WTC11 (cell line): ENCODE data around the gene DHFR2. TPM values are rescaled to one million over a fixed set of nuclear protein-coding genes. Genes with fewer than 3 reads are reported as not detected.

Source experiments
- ATAC-seq: fragments of 200-7000 bp; cut with Tn5 transposase; 2 replicates; pipeline ENCODE4 v1.10.0; 2021; ENCODE audit warnings: mild to moderate bottlenecking, moderate library complexity
- CTCF ChIA-PET: fragments of 300-600 bp; sonication (Branson Sonifier 250); formaldehyde crosslinking; loops from one replicate; lab custom pipeline; 2021; ENCODE audit warnings: antibody characterized with exemption; lab: Charles Lee
- POLR2A ChIA-PET: fragments of 350-600 bp; sonication (Branson Sonifier 250); formaldehyde crosslinking; loops from one replicate; lab custom pipeline; 2021; ENCODE audit warnings: antibody characterized with exemption; lab: Charles Lee
- DNase-seq: peaks from one replicate; pipeline ENCODE4 v3.0.0; 2021; ENCODE audit warnings: low spot score
- H3K27ac Mint-ChIP-seq: 2 replicates; pipeline ENCODE4 v1.8.0; 2021; ENCODE audit warnings: mixed read lengths
- H3K27me3 Mint-ChIP-seq: 2 replicates; pipeline ENCODE4 v1.8.0; 2021; ENCODE audit warnings: low read depth, mild to moderate bottlenecking, moderate library complexity, mixed read lengths
- H3K36me3 Mint-ChIP-seq: 2 replicates; pipeline ENCODE4 v1.8.0; 2021; ENCODE audit warnings: mixed read lengths
- H3K4me1 Mint-ChIP-seq: 2 replicates; pipeline ENCODE4 v1.8.0; 2022; ENCODE audit warnings: mixed read lengths
- H3K4me3 Mint-ChIP-seq: 2 replicates; pipeline ENCODE4 v1.8.0; 2021; ENCODE audit warnings: mild to moderate bottlenecking, moderate library complexity, mixed read lengths
- H3K9me3 Mint-ChIP-seq: 2 replicates; pipeline ENCODE4 v1.8.0; 2021; ENCODE audit warnings: mixed read lengths
- ELF4 ChIP-seq: sonication (generic); formaldehyde crosslinking; IDR thresholded peaks from 2 replicates; pipeline ENCODE4 v1.8.1; 2022; ENCODE audit warnings: low read depth, mild to moderate bottlenecking, moderate library complexity, missing genetic modification reagents
- ESRRA ChIP-seq: sonication (generic); formaldehyde crosslinking; IDR thresholded peaks from 2 replicates; pipeline ENCODE4 v1.8.1; 2022; ENCODE audit warnings: mild to moderate bottlenecking, missing genetic modification reagents, borderline replicate concordance
- ETV6 ChIP-seq: sonication (generic); formaldehyde crosslinking; IDR thresholded peaks from 2 replicates; pipeline ENCODE4 v1.8.1; 2022; ENCODE audit warnings: mild to moderate bottlenecking, missing genetic modification reagents
- NR2C2 ChIP-seq: sonication (generic); formaldehyde crosslinking; IDR thresholded peaks from 2 replicates; pipeline ENCODE4 v1.8.0; 2022; ENCODE audit warnings: mild to moderate bottlenecking, missing genetic modification reagents
- NR3C1 ChIP-seq: sonication (generic); formaldehyde crosslinking; conservative IDR thresholded peaks from 2 replicates; pipeline ENCODE4 v1.8.1; 2023; ENCODE audit warnings: low read depth, mild to moderate bottlenecking, missing genetic modification reagents
- SMAD3 ChIP-seq: sonication (generic); formaldehyde crosslinking; IDR thresholded peaks from 2 replicates; pipeline ENCODE4 v1.8.0; 2022; ENCODE audit warnings: missing genetic modification reagents, mild to moderate bottlenecking, borderline replicate concordance
- SMAD4 ChIP-seq: sonication (generic); formaldehyde crosslinking; IDR thresholded peaks from 2 replicates; pipeline ENCODE4 v1.8.0; 2022; ENCODE audit warnings: mild to moderate bottlenecking, missing genetic modification reagents
- SOX15 ChIP-seq: fragments of 250-450 bp; sonication (Bioruptor Pico); IDR thresholded peaks from 2 replicates; pipeline ENCODE4 v1.9.0; 2021; ENCODE audit warnings: mild to moderate bottlenecking
- TCF7 ChIP-seq: sonication (generic); formaldehyde crosslinking; IDR thresholded peaks from 2 replicates; pipeline ENCODE4 v1.8.0; 2022; ENCODE audit warnings: mild to moderate bottlenecking, low read depth, missing genetic modification reagents, moderate library complexity
- ZBTB21 ChIP-seq: sonication (generic); formaldehyde crosslinking; IDR thresholded peaks from 2 replicates; pipeline ENCODE4 v1.8.1; 2023; ENCODE audit warnings: mild to moderate bottlenecking, missing genetic modification reagents, borderline replicate concordance
- ZBTB43 ChIP-seq: sonication (generic); formaldehyde crosslinking; IDR thresholded peaks from 2 replicates; pipeline ENCODE4 v1.8.1; 2023; ENCODE audit warnings: mild to moderate bottlenecking, missing genetic modification reagents
- ZMAT4 ChIP-seq: fragments of 250-450 bp; sonication (Bioruptor Pico); IDR thresholded peaks from 2 replicates; pipeline ENCODE4 v1.9.0; 2021; ENCODE audit warnings: mild to moderate bottlenecking
- ZNF121 ChIP-seq: sonication (generic); formaldehyde crosslinking; IDR thresholded peaks from 2 replicates; pipeline ENCODE4 v1.8.0; 2023; ENCODE audit warnings: missing genetic modification reagents
- ZNF219 ChIP-seq: sonication (generic); formaldehyde crosslinking; IDR thresholded peaks from 2 replicates; pipeline ENCODE4 v1.8.0; 2023; ENCODE audit warnings: missing genetic modification reagents, mild to moderate bottlenecking, borderline replicate concordance
- ZNF232 ChIP-seq: sonication (generic); formaldehyde crosslinking; IDR thresholded peaks from 2 replicates; pipeline ENCODE4 v1.8.0; 2022; ENCODE audit warnings: mild to moderate bottlenecking, missing genetic modification reagents
- ZNF396 ChIP-seq: fragments of 250-450 bp; sonication (Bioruptor Pico); IDR thresholded peaks from 2 replicates; pipeline ENCODE4 v1.8.0; 2021; ENCODE audit warnings: mild to moderate bottlenecking, moderate library complexity, borderline replicate concordance
- ZNF423 ChIP-seq: fragments of 250-450 bp; sonication (Bioruptor Pico); IDR thresholded peaks from 2 replicates; pipeline ENCODE4 v2.1.2; 2022; ENCODE audit warnings: mild to moderate bottlenecking, moderate library complexity
- total RNA-seq: library from RNA; stranded (reverse); gene quantifications from 3 replicates; pipeline ENCODE4 v1.2.3, GENCODE V29; 2021
- TF ChIP-seq, protein P1 (sequence below): fragments of 250-450 bp; sonication (Bioruptor Pico); conservative IDR thresholded peaks from 2 replicates; pipeline ENCODE4 v1.9.0; 2021; ENCODE audit warnings: mild to moderate bottlenecking
- TF ChIP-seq, protein P2 (sequence below): sonication (generic); formaldehyde crosslinking; IDR thresholded peaks from 2 replicates; pipeline ENCODE4 v1.8.0; 2022; ENCODE audit warnings: mild to moderate bottlenecking, missing genetic modification reagents

The DHFR2 gene
- total RNA-seq, 1 experiment from 2014 or later, result 2.7 TPM

GRCh38 chr3:94008253-94008652 lies 54.5 kb downstream of the DHFR2 start:
- DNase-seq (no peak), ATAC-seq (no peak)
- Mint-ChIP-seq H3K4me3 (no peak overlapping the region), H3K4me1 (no peaks in the 10 kb centered on the region), H3K36me3 (no peaks in the 10 kb centered on the region; the same call in 1 of the 2 replicates), H3K27ac (no peak overlapping the region), H3K27me3 (no peaks in the 10 kb centered on the region), H3K9me3 (no peaks in the 10 kb centered on the region)
- ChIA-PET CTCF (interaction anchor here (0.8 kb wide), 1 partner anchor 54 kb away, joined by 3 read pairs; the partner anchor contains the start of genes DHFR2 and NSUN3), POLR2A (no interaction called here)
- TF ChIP-seq ESRRA (CRISPR knock-in tag), result no peak
- TF ChIP-seq, protein P1, sequence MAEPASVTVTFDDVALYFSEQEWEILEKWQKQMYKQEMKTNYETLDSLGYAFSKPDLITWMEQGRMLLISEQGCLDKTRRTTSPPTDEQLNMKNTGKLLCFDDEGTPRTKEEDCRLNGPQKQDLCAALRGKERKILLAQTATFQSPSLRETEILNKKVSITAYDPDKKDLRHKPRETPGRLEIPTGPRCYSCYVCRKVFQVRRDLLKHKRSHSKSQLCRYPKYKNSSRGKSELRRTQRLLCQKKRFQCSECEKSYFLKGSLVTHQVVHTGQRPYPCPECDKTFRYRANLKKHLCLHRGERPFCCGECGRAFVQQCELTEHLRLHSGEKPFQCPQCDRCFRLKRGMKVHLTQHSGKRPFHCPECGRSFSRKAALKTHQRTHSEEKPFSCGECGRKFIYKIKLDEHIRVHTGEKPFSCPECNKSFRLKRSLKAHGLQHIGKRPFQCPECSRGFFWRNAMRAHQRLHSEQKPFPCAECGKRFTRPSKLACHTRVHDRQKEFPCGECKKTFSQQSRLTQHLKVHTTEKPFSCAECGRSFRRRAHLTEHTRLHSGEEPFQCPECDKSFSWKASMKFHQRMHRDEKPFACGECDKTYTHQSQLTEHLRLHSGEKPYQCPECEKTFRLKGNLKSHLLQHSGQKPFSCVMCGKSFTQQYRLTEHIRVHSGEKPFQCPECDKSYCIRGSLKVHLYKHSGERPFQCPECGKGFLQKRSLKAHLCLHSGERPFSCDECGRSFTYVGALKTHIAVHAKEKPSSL, result no peak
- TF ChIP-seq ZNF423 (CRISPR knock-in tag), result no peak
- no peak for TF ChIP-seq NR3C1 (CRISPR knock-in tag)
- TF ChIP-seq, protein P2, sequence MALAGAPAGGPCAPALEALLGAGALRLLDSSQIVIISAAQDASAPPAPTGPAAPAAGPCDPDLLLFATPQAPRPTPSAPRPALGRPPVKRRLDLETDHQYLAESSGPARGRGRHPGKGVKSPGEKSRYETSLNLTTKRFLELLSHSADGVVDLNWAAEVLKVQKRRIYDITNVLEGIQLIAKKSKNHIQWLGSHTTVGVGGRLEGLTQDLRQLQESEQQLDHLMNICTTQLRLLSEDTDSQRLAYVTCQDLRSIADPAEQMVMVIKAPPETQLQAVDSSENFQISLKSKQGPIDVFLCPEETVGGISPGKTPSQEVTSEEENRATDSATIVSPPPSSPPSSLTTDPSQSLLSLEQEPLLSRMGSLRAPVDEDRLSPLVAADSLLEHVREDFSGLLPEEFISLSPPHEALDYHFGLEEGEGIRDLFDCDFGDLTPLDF (CRISPR knock-in tag), result no peak
- no peak for TF ChIP-seq ZMAT4 (CRISPR knock-in tag)
- no peak for TF ChIP-seq ZNF396 (CRISPR knock-in tag)
- no peak for TF ChIP-seq SOX15
- no peak for TF ChIP-seq ZBTB43 (CRISPR knock-in tag)
- TF ChIP-seq SMAD4 (CRISPR knock-in tag), result no peak
- TF ChIP-seq ETV6 (CRISPR knock-in tag), result no peak
- no peak for TF ChIP-seq NR2C2
- TF ChIP-seq ZNF121 (CRISPR knock-in tag), result no peak
- TF ChIP-seq ZNF232 (CRISPR knock-in tag), result no peak
- no peak for TF ChIP-seq SMAD3 (CRISPR knock-in tag)
- TF ChIP-seq ELF4, result no peak
- TF ChIP-seq TCF7 (CRISPR knock-in tag), result no peak
- TF ChIP-seq ZNF219 (CRISPR knock-in tag), result no peak
- no peak for TF ChIP-seq ZBTB21 (CRISPR knock-in tag)

Other genes starting within 250 kb of the DHFR2 start
- 0.99 to 1.7 TPM (median 1.7 TPM) in 3 replicates for gene PROS1, start 89.0 kb downstream of the DHFR2 start, total RNA-seq
- 6.0 to 9.3 TPM (median 9.3 TPM) in 3 replicates for gene ARL13B, start 82.8 kb downstream of the DHFR2 start, total RNA-seq
- gene STX19, start 34.3 kb downstream of the DHFR2 start, total RNA-seq, result not detected in 3 replicates
- 7.6 to 9.3 TPM (median 8.2 TPM) in 3 replicates for gene NSUN3, start 145 bp upstream of the DHFR2 start, total RNA-seq